Stomach (tissue), 9 donors: ENCODE data around the gene ITPKB. TPM values are rescaled to one million over a fixed set of nuclear protein-coding genes. Genes with fewer than 3 reads are reported as not detected.

Source experiments
- DNase-seq, 2 donors: peaks; one replicate each; pipeline versions ENCODE4 v3.0.0 to v3.0.0-alpha.2; 2013 to 2019
- H3K27ac ChIP-seq, 5 donors: fragments of 200-600 bp in 4 of 5; sonication (generic) in 4 of 5; one replicate each; pipeline ENCODE4 v1.5.1; 2013 to 2019; ENCODE audit warnings: mild to moderate bottlenecking in 1 of 5, moderate library complexity in 1 of 5
- H3K27me3 ChIP-seq, 3 donors: fragments of 200-600 bp; sonication (generic); one replicate each; pipeline ENCODE4 v1.5.1; 2017 to 2019; ENCODE audit warnings: mixed run types in 1 of 3
- H3K36me3 ChIP-seq, 4 donors: fragments of 200-600 bp; sonication (generic); 1 replicate in 3 of 4; 2 replicates in 1 of 4; pipeline ENCODE4 v1.5.1; 2016 to 2019
- H3K4me1 ChIP-seq, 4 donors: fragments of 200-600 bp; sonication (generic); one replicate each; pipeline ENCODE4 v1.5.1; 2016 to 2019
- H3K4me3 ChIP-seq, 4 donors: fragments of 200-600 bp; sonication (generic) in 3 of 4; one replicate each; pipeline ENCODE4 v1.5.1; 2016 to 2019; ENCODE audit warnings: mild to moderate bottlenecking in 1 of 4
- H3K9me3 ChIP-seq, 4 donors: fragments of 200-600 bp; sonication (generic); one replicate each; pipeline ENCODE4 v1.5.1; 2016 to 2019
- CTCF ChIP-seq, 7 experiments: fragments of 450-650 bp in 4 of 7; fragments of 200-600 bp in 3 of 7; sonication (generic) in 3 of 7; IDR thresholded peaks; one replicate each; pipeline ENCODE4 v1.5.1; 2016 to 2019; ENCODE audit warnings: antibody characterized with exemption in 7 of 7, control low read depth in 2 of 7, mild to moderate bottlenecking in 1 of 7
- EP300 ChIP-seq: sonication (generic); formaldehyde crosslinking; IDR thresholded peaks from one replicate; pipeline ENCODE4 v1.6.1; 2017; ENCODE audit warnings: antibody characterized with exemption
- POLR2A ChIP-seq, 4 donors: fragments of 450-650 bp; IDR thresholded peaks; one replicate each; pipeline ENCODE4 v1.6.1; 2016; ENCODE audit warnings: antibody characterized with exemption in 4 of 4, control low read depth in 2 of 4, mild to moderate bottlenecking in 1 of 4, moderate library complexity in 1 of 4
- POLR2AphosphoS5 ChIP-seq, 3 donors: sonication (generic); formaldehyde crosslinking; IDR thresholded peaks; one replicate each; pipeline ENCODE4 v1.6.1; 2016; ENCODE audit warnings: antibody characterized with exemption in 3 of 3
- WGBS, 5 donors: extraction: QIAGEN DNeasy Blood & Tissue Kit in 3 of 5; methylation state at CpG; one replicate each; pipeline versions ENCODE4 v1.1.5 to v1.1.7; 2013 to 2018; 5-methylcytosine and 5-hydroxymethylcytosine counted together
- intact Hi-C: fragments of 100-400 bp; cut with DNase I; formaldehyde crosslinking; loops from one replicate; pipeline ENCODE4 v1.15.1; 2023; ENCODE audit warnings: low total_unique reads
- polyA plus RNA-seq, 3 donors: library from polyadenylated mRNA; stranded (reverse); fragments of 200-250 nt; gene quantifications; one replicate each; pipeline ENCODE4 v1.2.3, GENCODE V29; 2013
- total RNA-seq, 5 donors: library from RNA; depleted of rRNA; stranded (reverse); fragments of >200 nt; gene quantifications; one replicate each; pipeline versions ENCODE4 v1.1.0 to v1.2.3, GENCODE V29; 2014 to 2016
- donor health status: healthy with polysubstance abuse.
- donor health status: Bipolar disorder and iron deficiency.
- donor health status: healthy.

Gene ITPKB
- total and polyA plus RNA-seq, 8 donors = 3.8 to 38.8 (median 19.1) TPM

GRCh38 chr1:226736001-226736907 is 2.8 kb downstream of the ITPKB start:
- peak in 1 of 2 donors; percentile 64 for DNase-seq
- Histone ChIP-seq H3K36me3 (peaks cover 0 to 18% (median 6%) of the 10 kb centered on the region in 4 donors), H3K4me1 (peaks cover 26 to 72% (median 49%) of the 10 kb centered on the region in 4 donors), H3K27me3 (no peaks in the 10 kb centered on the region), H3K4me3 (peak overlapping the region; percentile 76 to 98 (median 90)), H3K27ac (peak overlapping the region; percentile 13 to 96 (median 91)), H3K9me3 (no peaks in the 10 kb centered on the region)
- 70 to 74% (median 73%) methylated on average over 24 to 39 of the region's 39 CpGs for WGBS, 5 donors
- TF ChIP-seq CTCF (IDR thresholded peaks at IDR 0.05) (peak in 1 of 7 experiments; percentile 7), POLR2A (IDR thresholded peaks at IDR 0.05) (no peak), POLR2AphosphoS5 (IDR thresholded peaks at IDR 0.05) (peak in 2 of 3 donors; percentile 9)
- intact Hi-C loops = loop anchor here (10.0 kb wide), 1 partner anchor 89 kb away; no protein-coding TSS in a partner anchor

DNA sequence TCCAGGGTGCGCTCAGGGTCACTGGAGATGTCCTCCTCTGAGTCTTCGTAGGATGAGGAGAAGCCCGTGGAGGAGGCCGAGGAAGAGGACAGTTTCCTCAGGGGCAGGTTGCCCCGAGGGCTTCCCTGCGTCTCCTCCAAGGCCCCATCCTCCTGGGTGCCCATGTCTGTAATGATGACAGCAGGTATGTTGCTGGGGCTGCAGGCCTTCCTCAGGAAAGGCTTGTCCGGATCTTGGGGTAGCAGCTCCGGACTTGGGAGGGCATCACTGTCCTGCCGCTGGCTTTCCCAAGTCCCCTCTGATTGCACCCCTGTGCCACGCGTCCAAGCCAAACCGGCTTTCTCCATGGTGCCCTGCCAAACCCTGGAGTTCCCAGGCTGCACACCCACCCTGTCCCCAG is 3.5 kb downstream of the ITPKB start:
- intact Hi-C loops = loop anchor here (10.0 kb wide), 1 partner anchor 89 kb away; no protein-coding TSS in a partner anchor
- DNase-seq = no peak
- peak overlapping the region in 4 of 5 donors; percentile 91 to 96 (median 92) for H3K27ac ChIP-seq
- H3K9me3 ChIP-seq = no peaks in the 10 kb centered on the region
- no peaks in the 10 kb centered on the region for H3K27me3 ChIP-seq
- H3K4me3 ChIP-seq = peak overlapping the region; percentile 76 to 98 (median 90)
- H3K4me1 ChIP-seq = peaks cover 26 to 79% (median 56%) of the 10 kb centered on the region in 4 donors
- TF ChIP-seq POLR2A (IDR thresholded peaks at IDR 0.05) (no peak), CTCF (IDR thresholded peaks at IDR 0.05) (no peak), EP300 (no peak), POLR2AphosphoS5 (IDR thresholded peaks at IDR 0.05) (no peak)
- 60 to 80% (median 67%) methylated on average over 9 to 12 of the region's 12 CpGs for WGBS, 5 donors
- H3K36me3 ChIP-seq = peaks cover 0 to 18% (median 6%) of the 10 kb centered on the region in 4 donors

- H3K36me3 ChIP-seq = peaks cover 0 to 24% (median 6%) of the 10 kb centered on the region in 4 donors
- peaks cover 26 to 79% (median 60%) of the 10 kb centered on the region in 4 donors for H3K4me1 ChIP-seq
- no peaks in the 10 kb centered on the region for H3K9me3 ChIP-seq
- H3K27me3 ChIP-seq = no peaks in the 10 kb centered on the region
- peak overlapping the region in 3 of 5 donors; percentile 91 to 96 (median 94) for H3K27ac ChIP-seq
- DNase-seq = no peak
- intact Hi-C loops = loop anchor here (10.0 kb wide), 1 partner anchor 90 kb away; no protein-coding TSS in a partner anchor
- H3K4me3 ChIP-seq = peak overlapping the region; percentile 34 to 98 (median 90)
- no peak for TF ChIP-seq CTCF (IDR thresholded peaks at IDR 0.05)
- 59 to 75% (median 67%) methylated on average over 3 of the region's 3 CpGs for WGBS, 5 donors
These were observed 4.4 kb downstream of the ITPKB start for GRCh38 chr1:226734611-226735153.

DNA sequence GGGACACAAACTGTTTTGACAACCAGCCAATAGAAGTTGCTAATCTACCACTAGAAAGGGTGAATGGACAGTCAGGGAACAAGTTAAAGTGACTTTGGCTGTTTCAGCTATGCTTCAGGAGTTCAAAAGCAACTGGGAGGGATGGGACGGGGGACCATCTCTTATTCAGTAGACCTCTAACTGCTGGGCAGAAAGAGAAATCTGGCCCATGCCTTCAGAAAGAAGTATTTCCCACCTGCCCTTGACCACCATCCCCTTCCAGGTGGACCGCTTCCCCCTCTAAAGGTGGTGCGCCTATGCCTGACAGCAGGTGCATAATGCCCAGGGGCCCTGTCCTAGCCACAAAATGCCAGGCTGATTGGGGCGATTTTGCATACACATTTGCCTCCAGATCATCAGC is 5.2 kb downstream of the ITPKB start:
- Histone ChIP-seq H3K27me3 (no peaks in the 10 kb centered on the region), H3K4me1 (peaks cover 26 to 83% (median 60%) of the 10 kb centered on the region in 4 donors), H3K4me3 (peak overlapping the region; percentile 34 to 98 (median 90)), H3K27ac (peak overlapping the region in 4 of 5 donors; percentile 45 to 96 (median 92)), H3K9me3 (no peaks in the 10 kb centered on the region), H3K36me3 (peaks cover 0 to 27% (median 7%) of the 10 kb centered on the region in 4 donors)
- DNase-seq = no peak
- 76 to 88% (median 81%) methylated on average over 4 of the region's 4 CpGs for WGBS, 5 donors
- intact Hi-C loops = loop anchor here (10.0 kb wide), 1 partner anchor 91 kb away; no protein-coding TSS in a partner anchor
- TF ChIP-seq EP300 (no peak), CTCF (IDR thresholded peaks at IDR 0.05) (no peak), POLR2A (IDR thresholded peaks at IDR 0.05) (no peak), POLR2AphosphoS5 (IDR thresholded peaks at IDR 0.05) (no peak)
